ENCODE data around the gene SSC4D.

DNA sequence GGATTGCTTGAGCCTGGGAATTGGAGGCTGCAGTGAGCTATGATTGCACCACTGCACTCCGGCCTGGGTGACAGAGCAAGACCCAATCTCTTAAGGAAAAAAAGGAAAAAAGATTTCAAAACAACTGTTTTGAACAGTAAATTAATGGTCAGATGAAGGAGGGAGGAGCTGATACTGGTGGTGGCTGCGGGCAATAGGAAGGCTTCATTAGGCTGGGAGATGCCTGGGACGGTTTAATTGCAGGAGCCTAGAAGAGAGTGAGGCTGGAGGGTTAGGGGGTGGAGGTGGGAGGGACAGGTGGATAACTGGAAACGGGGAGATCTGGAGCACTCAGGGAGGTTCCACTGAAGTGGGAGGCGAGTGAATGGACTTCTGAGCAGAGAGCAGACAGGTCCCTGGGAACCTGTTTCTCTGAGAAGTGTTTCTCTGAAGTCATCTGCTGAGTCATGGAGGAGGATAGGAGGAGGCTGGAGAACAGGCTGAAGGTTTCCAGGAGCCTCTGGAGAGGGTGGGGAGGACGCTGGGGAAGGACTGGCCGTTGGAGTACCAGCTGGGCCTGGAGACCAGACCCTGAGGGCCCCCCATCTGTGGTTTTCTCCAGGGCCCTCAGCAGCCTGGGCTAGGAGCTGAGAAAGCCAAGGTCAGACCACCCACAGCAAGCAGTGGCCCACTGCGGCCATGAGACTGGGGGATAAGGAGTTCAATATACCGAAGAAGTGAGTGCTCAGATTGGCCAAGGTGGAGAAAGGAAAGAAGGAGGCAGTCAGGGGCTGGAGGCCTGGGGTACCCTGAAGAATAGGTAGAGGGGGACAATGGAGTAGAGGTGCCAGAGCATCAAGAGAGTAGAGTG lies 36.3 kb downstream of the SSC4D start:
- TF ChIP-seq, protein P1, sequence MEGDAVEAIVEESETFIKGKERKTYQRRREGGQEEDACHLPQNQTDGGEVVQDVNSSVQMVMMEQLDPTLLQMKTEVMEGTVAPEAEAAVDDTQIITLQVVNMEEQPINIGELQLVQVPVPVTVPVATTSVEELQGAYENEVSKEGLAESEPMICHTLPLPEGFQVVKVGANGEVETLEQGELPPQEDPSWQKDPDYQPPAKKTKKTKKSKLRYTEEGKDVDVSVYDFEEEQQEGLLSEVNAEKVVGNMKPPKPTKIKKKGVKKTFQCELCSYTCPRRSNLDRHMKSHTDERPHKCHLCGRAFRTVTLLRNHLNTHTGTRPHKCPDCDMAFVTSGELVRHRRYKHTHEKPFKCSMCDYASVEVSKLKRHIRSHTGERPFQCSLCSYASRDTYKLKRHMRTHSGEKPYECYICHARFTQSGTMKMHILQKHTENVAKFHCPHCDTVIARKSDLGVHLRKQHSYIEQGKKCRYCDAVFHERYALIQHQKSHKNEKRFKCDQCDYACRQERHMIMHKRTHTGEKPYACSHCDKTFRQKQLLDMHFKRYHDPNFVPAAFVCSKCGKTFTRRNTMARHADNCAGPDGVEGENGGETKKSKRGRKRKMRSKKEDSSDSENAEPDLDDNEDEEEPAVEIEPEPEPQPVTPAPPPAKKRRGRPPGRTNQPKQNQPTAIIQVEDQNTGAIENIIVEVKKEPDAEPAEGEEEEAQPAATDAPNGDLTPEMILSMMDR (IDR thresholded peaks at IDR 0.05): no peak
- no peak for TF ChIP-seq POLR2A (IDR thresholded peaks at IDR 0.05)
- no peak for TF ChIP-seq POLR2AphosphoS5 (IDR thresholded peaks at IDR 0.05)
- no peak for TF ChIP-seq EP300 (IDR thresholded peaks at IDR 0.05; ENCODE audit: low read depth)

Measured in transverse colon (tissue), 4 donors.